Stimulated activated CD4-positive, alpha-beta T cell treated with anti-CD3 and anti-CD28 coated beads, TNF-alpha, amount 100 ng/mL, for 1 hour (primary cell): Measurements from ENCODE around the gene FBXO36.
"Not testable (repeated sequence)": the region's sequence is repeated elsewhere in the genome, so short reads cannot be mapped to it uniquely, and the experiment has no call there.

Experiments used
- DNase-seq, 3 donors: peaks; one replicate each; pipeline ENCODE4 v3.0.0-alpha.2; 2020; ENCODE audit warnings: low read depth in 3 of 3, low spot score in 1 of 3

The FBXO36 gene

DNA sequence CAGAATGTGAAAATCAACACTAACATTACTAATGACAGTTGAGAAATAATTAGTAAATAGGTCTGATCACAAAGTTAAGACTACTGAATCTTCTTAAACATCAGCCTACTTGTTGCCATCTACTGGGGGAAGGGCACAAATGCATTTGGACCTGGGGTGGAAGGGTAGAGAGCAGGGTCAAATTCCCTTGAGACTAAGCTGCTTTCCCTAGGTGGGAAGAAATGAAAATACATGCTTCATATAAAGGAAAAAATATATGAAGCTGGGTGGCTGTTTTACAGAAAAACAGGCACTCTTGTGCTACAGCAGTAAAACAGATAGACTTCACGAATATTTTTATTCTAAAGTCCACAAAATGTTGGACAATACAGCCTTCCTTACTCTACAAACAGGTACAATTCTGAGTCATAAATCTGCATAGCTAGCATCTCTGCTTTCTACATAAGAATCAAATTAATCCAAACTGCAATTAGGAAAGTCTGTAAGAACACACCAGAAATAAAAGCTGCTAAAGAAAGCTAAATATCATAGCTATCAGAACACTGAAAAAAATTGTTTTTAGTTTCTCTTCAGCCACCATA is 11.4 kb upstream of the FBXO36 start:
- DNase-seq, result no peak

DNA sequence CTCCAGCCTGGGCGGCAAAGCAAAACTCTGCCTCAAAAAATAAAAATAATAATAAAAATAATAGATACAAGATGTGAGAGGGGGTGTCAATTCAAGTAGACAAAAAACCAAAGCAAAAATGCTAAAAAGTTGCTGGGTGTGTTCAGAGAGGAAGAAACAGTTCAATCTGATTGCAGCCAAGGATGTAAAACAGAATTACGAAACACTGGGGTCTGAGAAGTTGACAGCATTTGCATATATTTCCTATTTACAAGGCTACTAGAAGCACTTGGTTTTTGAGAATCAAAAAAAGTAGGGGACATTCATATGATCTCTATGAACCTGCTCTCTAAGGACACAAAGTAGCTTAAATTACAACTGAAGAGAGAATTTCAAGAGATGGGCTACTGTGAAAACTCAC is 8.1 kb upstream of the FBXO36 start:
- DNase-seq, result no peak

DNA sequence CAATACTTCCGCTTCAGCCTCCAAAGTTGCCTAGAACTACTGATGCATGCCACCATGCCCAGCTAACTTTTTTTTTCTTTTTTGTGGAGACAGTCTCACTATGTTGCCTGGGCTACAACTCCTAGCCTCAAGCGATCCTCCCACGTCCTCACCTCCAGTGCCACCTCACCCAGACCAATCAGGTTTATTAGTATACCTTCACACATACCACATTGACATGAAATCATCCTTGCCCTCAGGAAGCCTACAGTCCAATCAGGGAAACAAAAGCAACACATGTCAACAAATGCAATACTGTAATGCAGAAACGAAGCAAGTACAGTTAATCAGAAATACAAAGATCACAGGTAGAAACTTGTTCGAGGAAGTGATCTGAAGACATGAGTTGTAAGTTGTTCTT is 4.5 kb upstream of the FBXO36 start:
- no peak for DNase-seq

DNA sequence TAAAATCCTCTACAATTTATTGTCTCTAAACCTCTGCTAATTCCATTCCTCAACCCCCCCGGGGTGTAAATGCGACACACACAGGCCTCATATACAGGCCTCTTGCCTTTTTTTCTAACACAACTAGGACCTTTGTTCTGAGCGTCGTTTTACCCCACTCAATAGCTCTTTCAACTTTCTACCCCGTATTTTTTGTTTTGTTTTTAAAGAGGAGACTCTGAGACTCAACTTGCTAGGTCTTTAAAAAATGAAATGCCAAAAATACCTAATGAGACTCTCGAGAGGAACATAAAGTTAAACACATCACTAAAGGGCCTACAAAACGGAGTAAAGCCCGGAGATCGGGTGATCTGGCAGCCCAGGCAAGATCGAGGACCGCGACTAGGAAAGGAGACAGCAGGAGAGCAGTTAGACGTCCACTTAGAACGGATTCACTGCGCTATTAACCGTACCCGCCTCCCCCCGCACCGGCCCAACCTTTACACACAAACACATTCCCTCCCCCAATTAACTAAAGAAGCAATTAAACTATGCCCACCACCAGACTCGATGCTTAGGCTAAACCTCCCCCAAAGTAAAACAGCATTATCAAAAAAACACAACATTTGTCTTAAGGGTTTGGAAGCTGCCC is 2.2 kb upstream of the FBXO36 start:
- peak in 1 of 3 donors; percentile 16 for DNase-seq

DNA sequence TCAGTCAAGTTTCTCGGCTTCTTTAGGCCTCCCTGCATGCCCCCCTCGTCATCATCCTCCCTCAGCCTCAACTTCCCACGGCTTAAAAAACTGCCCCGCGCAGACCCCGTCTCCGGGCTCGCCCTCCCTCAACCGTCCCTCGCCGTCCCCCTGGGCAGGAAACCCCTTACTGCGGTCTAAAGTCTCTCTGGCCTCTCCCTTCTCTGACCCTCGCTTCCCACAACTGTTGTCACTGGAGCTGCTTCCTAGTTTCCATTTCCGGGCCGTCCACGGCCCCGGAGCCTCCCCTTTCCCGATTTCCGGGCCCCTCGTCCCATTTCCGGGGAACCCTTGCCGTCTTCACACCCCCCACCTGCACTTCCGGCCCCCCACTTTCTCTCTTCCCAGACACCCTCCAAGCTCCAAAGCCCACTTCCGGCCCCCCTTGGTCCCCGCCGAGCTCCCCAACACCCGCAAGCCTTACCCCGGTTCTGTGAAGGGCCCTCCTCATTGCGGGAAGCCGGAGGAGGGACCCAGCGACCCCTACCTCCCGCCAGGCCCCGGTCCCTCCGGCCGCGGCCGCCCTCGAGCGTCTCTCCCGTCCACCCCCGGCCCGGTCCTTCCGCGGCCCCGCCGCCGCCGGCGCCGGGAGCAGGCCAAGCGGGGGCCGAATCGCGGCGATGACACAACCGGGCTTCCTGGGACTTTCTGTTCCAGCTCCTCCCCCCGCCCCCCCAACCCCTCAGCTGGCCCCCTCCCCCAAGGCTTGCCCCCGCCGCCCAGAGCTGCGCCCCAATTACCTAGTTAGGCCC is 1.0 kb upstream of the FBXO36 start:
- DNase-seq, result peak in 1 of 3 donors; percentile 36

DNA sequence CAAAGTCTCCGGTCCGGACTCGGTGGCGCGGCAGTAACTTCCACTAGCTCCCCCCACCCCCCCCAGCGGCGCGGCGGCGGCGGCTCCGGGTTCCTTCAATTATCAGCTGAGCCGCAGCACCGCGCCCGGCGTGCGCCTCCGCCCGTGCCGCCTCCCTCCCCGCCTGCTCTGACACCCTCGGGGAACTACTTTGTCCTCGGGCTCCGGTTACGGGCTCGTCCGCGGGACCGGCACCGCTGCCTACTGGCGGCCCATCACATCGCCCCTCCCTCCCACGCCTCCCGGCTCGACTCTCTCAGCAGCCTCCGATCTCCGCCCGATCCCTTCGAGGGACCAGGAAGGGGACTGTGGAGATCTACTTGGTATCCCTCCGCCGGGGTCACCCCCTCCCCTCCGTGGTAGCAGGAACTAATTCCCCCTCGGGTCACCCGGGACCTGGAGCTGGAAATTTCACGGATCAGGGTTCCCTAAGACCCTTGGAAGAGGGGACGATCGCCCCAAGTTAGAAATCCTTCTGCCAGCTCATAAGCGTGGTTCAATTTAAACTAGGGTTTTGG is 333 bp upstream of the FBXO36 start, which contains the start of gene TRIP12:
TSS of gene TRIP12 (minus strand) at position 118 of the 557 bp plus-strand sequence. CDS start 41,930 bp downstream, outside the sequence.
- peak; percentile 67 to 79 (median 74) for DNase-seq

DNA sequence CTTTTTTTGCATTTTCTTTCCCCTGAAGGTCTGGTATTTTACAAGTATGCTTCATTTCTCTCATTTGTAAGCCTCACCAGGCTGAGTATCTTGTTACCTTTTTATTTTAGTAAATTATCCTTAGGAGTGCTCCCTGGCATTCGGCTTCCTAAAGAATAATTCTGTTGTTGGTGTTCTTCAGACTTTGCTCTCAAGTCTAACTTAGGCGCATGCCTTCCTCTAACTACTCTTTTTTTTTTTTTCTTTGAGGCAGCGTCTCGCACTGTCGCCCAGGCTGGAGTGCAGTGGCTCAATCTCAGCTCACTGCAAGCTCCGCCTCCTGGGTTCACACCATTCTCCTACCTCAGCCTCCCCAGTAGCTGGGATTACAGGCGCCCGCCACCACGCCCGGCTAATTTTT is 2.2 kb downstream of the FBXO36 start:
- not testable (repeated sequence) for DNase-seq

DNA sequence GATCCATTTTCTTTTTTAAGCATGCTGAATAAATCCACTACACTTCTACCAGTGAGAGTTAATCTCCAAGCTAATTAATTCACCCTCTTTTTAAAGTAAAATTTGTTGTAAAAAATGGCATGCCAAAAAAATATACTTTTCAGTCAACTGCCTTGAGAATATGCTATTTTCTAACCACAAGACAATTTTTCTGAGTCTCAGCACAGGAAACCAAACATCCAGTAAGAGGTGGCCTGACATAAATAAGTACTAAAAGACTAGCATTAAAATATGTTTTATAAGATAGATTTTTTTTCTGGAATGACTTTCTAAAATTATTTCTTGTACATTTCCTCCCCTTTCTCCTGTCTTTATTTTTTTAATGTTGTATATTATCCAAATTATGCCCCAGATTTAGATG is 2.9 kb downstream of the FBXO36 start:
- no peak for DNase-seq

DNA sequence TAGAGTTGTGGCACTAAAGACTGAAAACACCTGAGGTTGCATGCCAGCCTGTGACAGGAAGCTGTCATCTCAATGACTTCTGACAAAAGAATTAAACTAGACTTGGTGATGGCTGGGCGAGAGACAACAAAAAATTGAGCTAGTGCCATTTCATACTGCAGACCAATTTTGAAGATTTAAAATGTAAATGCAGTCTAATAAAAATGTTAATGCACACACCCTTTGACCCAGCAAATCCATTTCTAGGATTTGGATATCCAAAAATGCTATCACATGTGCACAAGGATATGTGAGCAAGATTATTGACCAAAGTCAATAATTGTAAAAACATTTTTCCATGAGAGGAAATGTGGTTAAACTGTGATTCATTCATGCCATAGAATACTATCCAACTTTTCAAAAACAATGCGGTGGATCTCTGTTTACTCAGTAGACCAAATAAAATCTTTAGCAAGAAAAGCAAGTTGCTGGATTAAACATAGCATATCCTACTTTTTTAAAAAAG is 5.6 kb downstream of the FBXO36 start:
- no peak for DNase-seq

DNA sequence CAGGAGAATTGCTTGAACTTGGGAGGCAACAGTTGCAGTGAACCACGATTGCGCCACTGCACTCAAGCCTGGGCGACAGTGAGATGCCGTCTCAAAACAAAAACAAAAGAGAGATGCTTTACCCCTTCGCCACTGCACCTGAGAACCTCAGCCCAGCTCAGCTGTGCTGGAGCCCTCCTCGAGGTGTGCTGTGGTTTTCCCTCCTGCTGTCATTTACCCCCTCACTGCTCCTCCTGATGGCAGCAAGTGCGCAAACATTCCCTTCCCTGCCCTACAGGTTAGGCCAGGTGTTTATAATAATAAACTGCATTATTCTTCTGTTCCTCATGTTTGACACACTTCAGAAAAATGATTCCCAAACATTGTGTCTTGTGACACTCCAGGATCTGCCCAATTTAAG is 8.4 kb downstream of the FBXO36 start:
- no peak for DNase-seq

DNA sequence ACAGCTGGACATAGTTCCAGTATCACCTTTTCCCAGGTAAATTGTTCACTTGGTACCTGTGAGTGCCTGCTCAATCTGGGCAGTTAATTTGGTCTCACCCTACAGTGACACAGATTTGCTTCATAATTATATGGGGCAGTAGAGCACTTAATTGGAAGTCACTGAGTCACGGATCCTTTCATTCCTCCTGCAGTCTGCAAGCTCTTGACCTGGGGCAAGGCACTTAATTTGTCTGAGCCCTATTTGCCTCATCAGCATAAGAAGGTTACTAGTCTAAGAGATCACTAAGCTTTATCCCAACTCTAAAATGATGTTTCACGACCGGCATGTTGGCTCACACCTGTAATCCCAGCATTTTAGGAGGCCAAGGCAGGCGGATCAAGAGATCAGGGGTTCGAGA is 8.9 kb downstream of the FBXO36 start:
- no peak for DNase-seq

DNA sequence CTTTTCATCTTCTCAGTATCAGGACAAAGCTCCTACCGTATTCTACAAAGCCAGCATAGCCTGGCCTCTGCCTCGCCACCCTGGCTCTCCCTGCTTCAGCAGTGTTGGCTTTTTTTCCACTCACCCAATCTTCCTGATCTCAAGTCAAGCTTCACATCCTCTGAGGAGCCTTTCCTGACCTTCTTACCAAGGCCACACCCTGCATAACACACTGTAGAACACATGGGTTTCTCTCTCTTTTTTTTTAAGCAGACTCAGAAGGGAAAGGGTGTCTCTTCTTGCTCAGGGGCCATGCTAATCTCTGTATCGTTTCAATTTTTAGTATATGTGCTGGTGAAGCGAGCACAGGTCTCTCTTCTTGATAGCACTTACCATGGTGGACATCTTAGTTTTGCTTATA is 15.2 kb downstream of the FBXO36 start:
- DNase-seq, result no peak

DNA sequence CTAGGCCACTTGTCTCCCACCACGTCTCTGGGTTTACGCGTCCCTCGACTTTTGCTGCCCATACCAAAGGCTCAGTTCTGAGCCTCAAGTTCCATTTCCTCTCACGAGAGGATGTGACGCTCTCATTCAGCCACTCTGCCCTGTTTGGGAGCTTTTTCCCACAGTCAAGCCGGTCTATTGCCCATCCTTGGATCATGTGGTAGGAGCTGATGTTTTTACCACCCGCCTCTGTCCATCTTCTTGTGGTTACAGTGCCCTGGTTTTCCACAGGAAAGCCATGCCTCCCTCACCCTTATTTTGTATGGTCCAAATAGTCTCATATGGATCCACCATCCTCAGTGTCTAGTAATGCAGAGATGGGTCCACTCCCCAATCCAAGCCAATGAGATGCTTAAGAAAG is 20.4 kb downstream of the FBXO36 start:
- no peak for DNase-seq

DNA sequence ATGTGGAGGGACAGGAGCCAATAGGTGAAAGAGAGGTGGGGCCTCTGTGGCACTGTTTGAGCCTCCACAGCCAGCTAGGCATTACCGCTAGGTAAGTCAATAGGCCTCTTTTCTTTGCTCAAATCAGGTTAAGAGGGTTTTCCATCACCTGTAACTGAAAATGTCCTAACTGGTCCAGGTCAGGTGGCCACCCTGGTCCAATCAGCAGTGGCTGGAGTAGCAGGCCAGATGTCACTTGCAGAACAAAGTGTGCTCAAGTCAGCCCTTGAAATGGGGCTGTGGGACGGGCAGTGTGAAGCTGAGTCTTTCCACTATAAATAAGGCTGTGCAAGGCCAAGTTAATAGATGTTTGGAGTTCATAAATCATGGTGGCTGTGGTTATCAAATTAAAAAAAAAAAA is 20.9 kb downstream of the FBXO36 start:
- DNase-seq, result no peak

DNA sequence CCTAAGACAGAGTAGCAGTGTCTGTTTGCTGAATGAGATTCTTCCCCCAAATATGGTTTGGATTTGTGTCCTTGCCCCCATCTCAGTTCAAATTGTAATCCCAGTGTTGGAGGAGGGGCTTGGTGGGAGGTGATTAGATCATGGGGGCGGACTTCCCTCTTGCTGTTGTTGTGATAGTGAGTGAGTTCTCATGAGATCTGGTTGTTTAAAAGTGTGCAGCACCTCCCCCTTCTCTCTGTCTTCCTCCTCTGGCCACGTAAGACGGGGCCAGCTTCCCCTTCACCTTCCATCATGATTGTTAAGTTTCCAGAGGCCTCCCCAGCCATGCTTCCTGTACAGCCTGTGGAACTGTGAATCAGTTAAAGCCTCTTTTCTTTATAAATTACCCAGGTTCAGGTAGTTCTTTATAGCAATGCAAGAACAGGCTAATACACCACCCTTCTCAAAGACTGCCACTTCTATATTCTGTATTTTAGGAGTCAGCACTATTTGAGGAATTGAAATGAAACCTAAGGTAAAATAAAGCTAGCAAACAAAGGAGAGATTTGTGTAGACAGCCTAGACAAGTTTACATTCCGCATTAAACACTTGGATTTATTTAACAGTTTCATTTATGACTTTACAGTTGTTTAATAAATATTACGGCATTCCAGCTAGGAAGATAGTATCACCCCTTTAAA is 21.6 kb downstream of the FBXO36 start:
- DNase-seq, result no peak

DNA sequence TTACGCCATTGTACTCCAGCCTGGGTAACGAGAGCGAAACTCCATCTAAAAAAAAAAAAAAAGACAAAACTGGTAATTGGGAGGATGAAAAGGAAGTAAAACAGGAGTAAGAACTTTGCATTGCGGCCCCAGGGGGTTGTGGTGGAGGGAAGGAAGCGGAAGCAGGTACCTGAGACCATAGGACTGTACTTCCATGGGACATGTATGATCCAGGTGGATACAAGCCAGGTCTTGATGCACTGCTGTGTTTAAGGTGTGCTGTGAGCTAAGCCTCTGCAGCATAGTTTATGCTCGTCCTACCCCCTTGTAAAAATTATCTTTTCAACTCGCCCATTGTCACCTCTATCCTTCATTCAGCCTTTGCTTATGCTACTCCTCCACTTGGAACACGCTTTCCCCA is 23.7 kb downstream of the FBXO36 start:
- DNase-seq, result no peak

DNA sequence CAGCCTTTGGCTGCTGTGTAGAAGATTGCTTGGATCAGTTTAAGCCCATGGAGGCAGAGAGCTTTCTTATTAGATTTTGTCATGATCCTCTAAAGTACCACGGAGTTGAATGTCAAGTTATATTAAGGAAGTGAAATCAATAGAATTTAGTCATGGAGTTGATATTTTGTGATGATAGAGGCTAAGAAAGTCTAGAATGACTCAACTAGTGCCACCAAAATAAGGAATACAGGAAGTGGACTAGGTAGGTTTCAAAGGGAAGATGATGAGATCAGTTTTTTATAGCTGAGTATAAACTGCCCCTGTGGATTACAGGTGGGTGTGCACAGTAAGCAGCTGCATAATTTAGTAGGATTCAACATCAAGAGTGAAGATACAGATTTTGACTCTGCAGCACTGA is 25.2 kb downstream of the FBXO36 start:
- no peak for DNase-seq

DNA sequence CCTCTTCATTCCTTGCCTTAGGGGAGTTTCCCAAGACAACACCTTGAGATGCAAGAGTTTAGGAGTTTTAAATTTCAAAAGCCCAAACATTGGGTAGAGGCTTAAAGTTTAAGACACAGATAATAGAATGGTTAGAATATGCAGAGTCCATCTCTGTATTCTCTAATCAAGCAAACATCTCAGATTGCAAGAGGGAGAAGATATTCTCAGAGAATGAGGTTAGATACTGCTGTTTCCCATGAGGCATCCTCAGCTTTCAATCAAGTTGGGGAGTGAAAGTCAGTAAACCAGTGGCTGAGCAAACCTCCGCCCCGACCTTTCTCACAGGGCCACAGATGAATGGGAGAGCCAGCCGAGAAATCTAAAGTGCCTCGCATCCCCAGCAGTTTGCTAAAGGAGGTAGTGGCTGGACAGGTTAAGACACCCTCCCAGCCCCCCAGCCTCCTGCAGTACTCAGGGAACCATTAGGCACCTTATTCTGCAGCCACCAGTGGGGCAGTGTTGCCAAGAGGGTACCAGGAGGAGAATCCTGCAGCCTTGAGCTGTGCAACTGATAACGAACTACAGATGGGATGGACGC is 30.0 kb downstream of the FBXO36 start:
- no peak for DNase-seq

DNA sequence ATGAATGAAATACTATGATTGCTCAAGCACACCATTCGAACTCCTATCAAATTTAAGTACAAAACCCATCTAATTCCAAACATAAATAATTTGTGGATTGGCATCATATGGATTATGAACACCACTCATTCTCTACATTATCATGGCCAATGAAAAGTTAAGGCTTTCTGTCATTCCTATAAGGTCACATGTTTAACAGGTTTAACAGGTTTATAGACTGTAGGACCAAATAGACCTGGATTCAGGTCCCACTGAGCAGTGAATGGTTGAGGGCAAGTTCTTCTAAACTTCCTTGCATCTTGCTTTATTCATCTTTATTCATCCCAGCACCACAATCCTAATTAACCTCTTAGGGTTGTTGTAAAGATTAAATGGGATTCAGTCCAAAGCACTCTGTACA is 33.4 kb downstream of the FBXO36 start:
- DNase-seq, result no peak

DNA sequence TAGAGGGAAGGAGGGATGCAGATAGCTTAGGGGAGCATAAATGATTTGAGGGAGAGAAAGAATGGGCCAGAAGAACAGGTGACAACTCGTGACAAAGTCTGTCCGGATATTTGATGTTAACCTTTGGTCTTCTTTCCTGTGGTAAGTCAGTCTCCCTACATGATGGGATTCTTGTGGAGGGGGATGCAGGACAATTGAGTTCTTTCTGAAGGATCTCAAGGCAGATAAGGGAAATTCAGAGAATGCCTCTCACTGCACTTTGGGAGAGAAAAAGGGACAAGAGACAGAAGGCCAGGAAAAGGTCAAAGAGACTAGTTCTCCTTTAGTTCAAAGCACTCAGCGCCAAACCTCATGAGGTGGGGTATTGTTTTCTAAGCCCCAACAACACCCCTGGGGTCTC is 34.2 kb downstream of the FBXO36 start:
- DNase-seq, result no peak

DNA sequence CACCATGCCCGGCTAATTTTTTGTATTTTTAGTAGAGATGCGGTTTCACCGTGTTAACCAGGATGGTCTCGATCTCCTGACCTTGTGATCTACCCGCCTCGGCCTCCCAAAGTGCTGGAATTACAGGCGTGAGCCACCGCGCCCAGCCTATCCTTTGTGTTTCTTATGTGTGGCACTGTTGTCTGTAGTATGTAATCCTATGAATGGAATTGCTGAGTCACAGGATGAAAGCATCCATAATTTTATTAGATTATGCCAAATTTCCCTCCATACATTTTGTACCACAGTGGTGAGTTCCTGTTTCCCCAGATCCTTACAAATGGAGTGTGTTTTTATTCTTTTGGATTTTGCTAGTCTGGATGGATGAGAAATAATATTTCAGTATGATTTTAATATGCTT is 41.3 kb downstream of the FBXO36 start:
- not testable (repeated sequence) for DNase-seq
